AG09319 (cell line): ENCODE data around the gene VTI1A.

Experiments
- DNase-seq: peaks from one replicate; pipeline ENCODE4 v3.0.0-alpha.2; 2010; ENCODE audit warnings: low read depth; ENCODE audit errors: extremely low read depth
- CTCF ChIP-seq: IDR thresholded peaks from 2 replicates; pipeline ENCODE4 v1.5.1; 2011; ENCODE audit warnings: low read depth, mild to moderate bottlenecking, inconsistent platforms, low read length, moderate library complexity

Gene VTI1A

GRCh38 chr10:112649822-112650152 lies 202.8 kb downstream of the VTI1A start:
- TF ChIP-seq CTCF, result no peak
- DNase-seq, result no peak

- TF ChIP-seq CTCF, result no peak
- DNase-seq, result no peak
These were observed 203.6 kb downstream of the VTI1A start for GRCh38 chr10:112650588-112651030.

- no peak for TF ChIP-seq CTCF
- DNase-seq, result no peak
These were observed 206.2 kb downstream of the VTI1A start for GRCh38 chr10:112653215-112653614.

- DNase-seq, result no peak
These were observed 206.8 kb downstream of the VTI1A start for GRCh38 chr10:112653851-112654250.

GRCh38 chr10:112654794-112655193 lies 207.8 kb downstream of the VTI1A start:
- DNase-seq, result no peak
- TF ChIP-seq CTCF, result no peak

More at GRCh38 chr10:112653851-112654250, 206.8 kb downstream of the VTI1A start:
- no peak for TF ChIP-seq CTCF

- no peak for DNase-seq
- TF ChIP-seq CTCF, result no peak
These were observed 208.7 kb downstream of the VTI1A start for GRCh38 chr10:112655722-112656121.

- no peak for TF ChIP-seq CTCF
- no peak for DNase-seq
These were observed 211.4 kb downstream of the VTI1A start for GRCh38 chr10:112658465-112658864.
